SU-DHL-6 (cell line): ENCODE results near the gene SCRN1.

Experiments used
- H2AFZ ChIP-seq: fragments of 200-600 bp; sonication (generic); 2 replicates; pipeline ENCODE4 v1.6.1; 2014; ENCODE audit warnings: low read depth, mild to moderate bottlenecking, moderate library complexity, mixed read lengths, antibody characterized with exemption, low read length; ENCODE audit not compliant: severe bottlenecking
- H3F3A ChIP-seq: fragments of 200-600 bp; shearing (Covaris generic); 2 replicates; pipeline ENCODE4 v1.6.0; 2016; ENCODE audit warnings: antibody characterized with exemption, mild to moderate bottlenecking; ENCODE audit not compliant: insufficient read depth
- H3K27ac ChIP-seq: fragments of 200-600 bp; sonication (generic); 2 replicates; pipeline ENCODE4 v1.5.1; 2016; ENCODE audit warnings: low read depth, mild to moderate bottlenecking, low read length, moderate library complexity, mixed read lengths
- H3K27me3 ChIP-seq: fragments of 200-600 bp; sonication (generic), shearing (Covaris generic); 2 replicates; pipeline ENCODE4 v1.6.0; 2014; ENCODE audit warnings: mild to moderate bottlenecking, low read length
- H3K36me3 ChIP-seq: fragments of 200-600 bp; sonication (generic); 2 replicates; pipeline ENCODE4 v1.6.1; 2014; ENCODE audit warnings: mild to moderate bottlenecking, low read length, mixed read lengths
- H3K4me2 ChIP-seq: fragments of 300-600, 200-600 bp; shearing (Covaris generic), sonication (generic); 2 replicates; pipeline ENCODE4 v1.6.0; 2014; ENCODE audit warnings: low read length, low read depth, mild to moderate bottlenecking; ENCODE audit not compliant: poor library complexity, severe bottlenecking
- H3K4me3 ChIP-seq: fragments of 200-600 bp; sonication (generic); 2 replicates; pipeline ENCODE4 v1.5.1; 2014; ENCODE audit warnings: antibody characterized with exemption, low read length, mild to moderate bottlenecking, mixed read lengths; ENCODE audit not compliant: insufficient read depth, poor library complexity, severe bottlenecking
- H3K79me2 ChIP-seq: fragments of 200-600 bp; sonication (generic); 2 replicates; pipeline ENCODE4 v1.6.1; 2014; ENCODE audit warnings: mild to moderate bottlenecking, low read length, moderate library complexity; ENCODE audit not compliant: insufficient read depth
- H3K9ac ChIP-seq: fragments of 200-600 bp; sonication (generic); 2 replicates; pipeline ENCODE4 v1.7.0; 2014; ENCODE audit warnings: mild to moderate bottlenecking, low read length
- H3K9me2 ChIP-seq: fragments of 200-600 bp; sonication (generic); replicated peaks from 2 replicates; pipeline ENCODE4 v1.6.1; 2014; ENCODE audit warnings: low read length; ENCODE audit not compliant: insufficient read depth
- H3K9me3 ChIP-seq: fragments of 200-600 bp; sonication (generic); 2 replicates; pipeline ENCODE4 v1.6.1; 2014; ENCODE audit warnings: low read length, mixed read lengths; ENCODE audit not compliant: insufficient read depth
- H4K20me1 ChIP-seq: fragments of 200-600 bp; sonication (generic); 2 replicates; pipeline ENCODE4 v1.6.1; 2014; ENCODE audit warnings: low read depth, mild to moderate bottlenecking, antibody characterized with exemption, low read length, moderate library complexity, mixed read lengths
- CTCF ChIP-seq: fragments of 200-600 bp; sonication (generic); IDR thresholded peaks from one replicate; pipeline ENCODE4 v1.5.1; 2017; ENCODE audit warnings: antibody characterized with exemption, mild to moderate bottlenecking, low read length, moderate library complexity; ENCODE audit not compliant: insufficient read depth, poor library complexity, severe bottlenecking
- EZH2phosphoT487 ChIP-seq: fragments of 200-600 bp; sonication (generic), shearing (Covaris generic); conservative IDR thresholded peaks from 2 replicates; pipeline ENCODE4 v1.6.1; 2018; ENCODE audit warnings: mild to moderate bottlenecking, antibody characterized with exemption, low read length, moderate library complexity, mixed read lengths

The SCRN1 gene

GRCh38 chr7:29974286-29974685 lies 15.3 kb downstream of the SCRN1 start:
- Histone ChIP-seq H3K4me3 (no peak overlapping the region), H3K27me3 (no peaks in the 10 kb centered on the region), H3K9ac (no peak overlapping the region), H3K27ac (no peak overlapping the region), H3K36me3 (no peaks in the 10 kb centered on the region), H3F3A (no peaks in the 10 kb centered on the region), H3K79me2 (no peaks in the 10 kb centered on the region), H2AFZ (no peak overlapping the region), H4K20me1 (no peaks in the 10 kb centered on the region), H3K9me3 (no peaks in the 10 kb centered on the region), H3K9me2 (no peaks in the 10 kb centered on the region), H3K4me2 (no peak overlapping the region)
- TF ChIP-seq CTCF: no peak
- no peak for TF ChIP-seq EZH2phosphoT487

- H3K27me3 ChIP-seq: no peaks in the 10 kb centered on the region
- H3K9me2 ChIP-seq: no peaks in the 10 kb centered on the region
- no peaks in the 10 kb centered on the region for H4K20me1 ChIP-seq
- no peak for TF ChIP-seq EZH2phosphoT487
- TF ChIP-seq CTCF: no peak
- no peak overlapping the region for H2AFZ ChIP-seq
- no peak overlapping the region for H3K4me2 ChIP-seq
- no peaks in the 10 kb centered on the region for H3K9me3 ChIP-seq
- H3K36me3 ChIP-seq: no peaks in the 10 kb centered on the region
- no peaks in the 10 kb centered on the region for H3K79me2 ChIP-seq
- H3F3A ChIP-seq: no peaks in the 10 kb centered on the region
- H3K27ac ChIP-seq: no peak overlapping the region
- no peak overlapping the region for H3K4me3 ChIP-seq
- H3K9ac ChIP-seq: no peak overlapping the region
These were observed 17.3 kb downstream of the SCRN1 start for GRCh38 chr7:29972315-29972669.

GRCh38 chr7:29971566-29972314 lies 17.9 kb downstream of the SCRN1 start:
- H3F3A ChIP-seq: no peaks in the 10 kb centered on the region
- H4K20me1 ChIP-seq: no peaks in the 10 kb centered on the region
- no peaks in the 10 kb centered on the region for H3K9me2 ChIP-seq
- H3K27me3 ChIP-seq: no peaks in the 10 kb centered on the region
- no peak for TF ChIP-seq CTCF
- no peak for TF ChIP-seq EZH2phosphoT487
- H3K27ac ChIP-seq: no peak overlapping the region
- H3K9ac ChIP-seq: no peak overlapping the region
- H3K79me2 ChIP-seq: no peaks in the 10 kb centered on the region
- H3K4me3 ChIP-seq: no peak overlapping the region
- no peaks in the 10 kb centered on the region for H3K36me3 ChIP-seq
- H2AFZ ChIP-seq: no peak overlapping the region
- H3K4me2 ChIP-seq: no peak overlapping the region
- no peaks in the 10 kb centered on the region for H3K9me3 ChIP-seq
